ENCODE measurements around the gene USP21. TPM values are rescaled to one million over a fixed set of nuclear protein-coding genes. Genes with fewer than 3 reads are reported as not detected.
A peak's percentile ranks its signal among the peaks of the same experiment; 100 is the strongest.

USP21 gene
- total RNA-seq, 6 donors from 2014 or later = 14.1 to 48.2 (median 21.8) TPM

GRCh38 chr1:161128591-161129420 is 30.5 kb upstream of the USP21 start:
- 91 to 94% methylated on average over 4 of the region's 4 CpGs for WGBS, 2 donors
- Histone ChIP-seq H3K4me3 (no peak overlapping the region), H3K9me3 (no peaks in the 10 kb centered on the region), H3K4me1 (peaks cover 30 to 52% (median 42%) of the 10 kb centered on the region in 4 donors), H3K27me3 (no peaks in the 10 kb centered on the region), H3K36me3 (peaks cover 14 to 63% (median 24%) of the 10 kb centered on the region in 4 donors), H3K27ac (no peak overlapping the region)
- ATAC-seq (ENCODE audit: low FRiP score in 2 of 2) (no peak), DNase-seq (no peak)
- TF ChIP-seq POLR2AphosphoS5 (IDR thresholded peaks at IDR 0.05) (no peak), POLR2A (IDR thresholded peaks at IDR 0.05) (no peak), EP300 (IDR thresholded peaks at IDR 0.05) (no peak), CTCF (IDR thresholded peaks at IDR 0.05) (no peak)

- Histone ChIP-seq H3K36me3 (peaks cover 6 to 49% (median 20%) of the 10 kb centered on the region in 4 donors), H3K9me3 (no peaks in the 10 kb centered on the region), H3K4me3 (no peak overlapping the region), H3K4me1 (peaks cover 39 to 60% (median 52%) of the 10 kb centered on the region in 4 donors), H3K27ac (peak overlapping the region in 2 of 4 donors; percentile 44 to 98), H3K27me3 (no peaks in the 10 kb centered on the region)
- no peak for DNase-seq
- TF ChIP-seq POLR2AphosphoS5 (IDR thresholded peaks at IDR 0.05) (no peak), POLR2A (IDR thresholded peaks at IDR 0.05) (no peak)
- 45 to 62% methylated on average over 1 of the region's 1 CpG for WGBS, 2 donors
- no peak for ATAC-seq (ENCODE audit: low FRiP score in 2 of 2)
These were observed 29.0 kb upstream of the USP21 start for GRCh38 chr1:161130266-161130665.

GRCh38 chr1:161131523-161132409 is 27.5 kb upstream of the USP21 start:
- DNase-seq = peak in 1 of 2 donors; percentile 41
- Histone ChIP-seq H3K27me3 (no peaks in the 10 kb centered on the region), H3K36me3 (peaks cover 6 to 34% (median 11%) of the 10 kb centered on the region in 4 donors), H3K27ac (peak overlapping the region; percentile 97 to 100 (median 98)), H3K4me3 (peak overlapping the region; percentile 65 to 88 (median 78)), H3K4me1 (peaks cover 39 to 60% (median 53%) of the 10 kb centered on the region in 4 donors), H3K9me3 (no peaks in the 10 kb centered on the region)
- peak; percentile 29 to 58 for ATAC-seq (ENCODE audit: low FRiP score in 2 of 2)
- WGBS, 2 donors = 3 to 5% methylated on average over 22 of the region's 22 CpGs
- TF ChIP-seq POLR2AphosphoS5 (IDR thresholded peaks at IDR 0.05) (no peak), EP300 (IDR thresholded peaks at IDR 0.05) (no peak), CTCF (IDR thresholded peaks at IDR 0.05) (no peak), POLR2A (IDR thresholded peaks at IDR 0.05) (no peak)

DNA sequence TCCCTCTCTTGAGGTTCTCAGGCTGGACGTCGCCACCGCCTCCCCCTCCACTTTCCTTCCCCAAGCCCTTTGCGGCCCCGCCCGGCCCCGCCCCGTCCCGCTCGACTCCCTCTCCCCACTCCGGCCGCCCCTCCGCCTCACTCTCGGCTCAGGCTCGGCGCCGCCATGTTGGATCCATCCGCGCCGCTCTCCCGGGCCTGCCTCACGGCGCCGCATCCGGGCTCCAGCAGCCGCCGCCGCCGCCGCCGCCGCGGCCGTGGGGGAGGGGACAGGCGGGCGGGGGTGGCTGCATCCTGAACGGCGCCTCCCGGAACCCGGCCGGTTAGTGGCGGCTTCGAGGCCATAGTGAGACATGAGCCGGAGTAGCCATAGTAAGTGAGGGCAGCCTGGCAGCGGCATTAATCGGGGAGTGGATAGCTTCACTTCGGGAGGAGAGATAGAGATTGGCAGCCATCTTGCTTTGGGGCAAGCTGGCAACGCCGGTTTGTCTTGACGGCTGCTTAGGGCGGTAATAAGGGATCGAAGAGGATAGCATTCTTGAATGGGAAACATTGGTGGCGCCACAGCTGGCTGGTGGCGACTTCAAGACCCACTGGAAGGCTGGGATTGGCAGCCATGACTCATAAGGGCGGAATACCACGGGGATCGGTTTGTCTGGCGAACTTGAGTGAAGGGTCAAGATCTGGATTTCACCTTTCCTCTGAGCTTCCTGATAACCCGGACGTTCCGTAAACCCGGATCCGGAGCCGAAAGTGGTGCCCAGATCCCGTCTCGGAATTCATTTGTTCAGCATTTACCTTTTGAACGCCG is 26.7 kb upstream of the USP21 start, which contains the start of gene DEDD:
Gene DEDD (minus strand): TSS at position 258 of the 810 bp plus-strand sequence. CDS start 8,205 bp downstream, outside the sequence.
- TF ChIP-seq POLR2A (IDR thresholded peaks at IDR 0.05) = peak in 3 of 4 donors; percentile 34 to 70 (median 55)
- peak in 1 of 6 experiments; percentile 19 for TF ChIP-seq CTCF (IDR thresholded peaks at IDR 0.05)
- TF ChIP-seq POLR2AphosphoS5 (IDR thresholded peaks at IDR 0.05) = peak; percentile 13 to 34
- peak in 2 of 4 donors; percentile 18 to 93 for TF ChIP-seq EP300 (IDR thresholded peaks at IDR 0.05)
- Histone ChIP-seq H3K4me1 (peaks cover 37 to 60% (median 47%) of the 10 kb centered on the region in 4 donors), H3K4me3 (peak within 1 kb of the TSS; percentile 65 to 88 (median 78)), H3K27me3 (no peaks in the 10 kb centered on the region), H3K27ac (peak within 1 kb of the TSS; percentile 97 to 100 (median 98)), H3K36me3 (peaks cover 6 to 25% (median 11%) of the 10 kb centered on the region in 4 donors), H3K9me3 (no peaks in the 10 kb centered on the region)
- ATAC-seq (ENCODE audit: low FRiP score in 2 of 2) (peak; percentile 96), DNase-seq (peak; percentile 96)
- WGBS, 2 donors = 0% methylated on average over 15 to 40 of the region's 68 CpGs
